GM23338 (cell line): ENCODE data around the gene DEFB126.

Experiments used
- CREB1 ChIP-seq: fragments of 250-450 bp; sonication (Bioruptor Pico); IDR thresholded peaks from 2 replicates; pipeline ENCODE4 v1.5.0; 2020; ENCODE audit warnings: low read depth, mild to moderate bottlenecking, moderate library complexity
- CTCF ChIP-seq, 2 experiments: fragments of 200-600 bp in 1 of 2; sonication (generic) in 1 of 2; conservative IDR thresholded peaks; 2 replicates each; pipeline versions ENCODE4 v1.5.1 to v1.6.1; 2016 to 2017; ENCODE audit warnings: antibody characterized with exemption in 2 of 2, low read depth in 2 of 2, mild to moderate bottlenecking in 2 of 2, moderate library complexity in 1 of 2
- EZH2 ChIP-seq: fragments of 200-600 bp; sonication (generic); IDR thresholded peaks from one replicate; pipeline ENCODE4 v1.8.0; 2017; ENCODE audit warnings: antibody characterized with exemption, mild to moderate bottlenecking, low read depth; ENCODE audit not compliant: unreplicated experiment
- EZH2phosphoT487 ChIP-seq: fragments of 200-600 bp; sonication (generic); IDR thresholded peaks from one replicate; pipeline ENCODE4 v1.8.1; 2018; ENCODE audit warnings: antibody characterized with exemption; ENCODE audit not compliant: unreplicated experiment
- JUNB ChIP-seq: IDR thresholded peaks from one replicate; pipeline ENCODE4 v1.6.1; 2016; ENCODE audit warnings: antibody characterized with exemption; ENCODE audit not compliant: unreplicated experiment
- POLR2AphosphoS5 ChIP-seq: IDR thresholded peaks from 2 replicates; pipeline ENCODE4 v1.6.1; 2016; ENCODE audit warnings: antibody characterized with exemption, low read depth
- STAT1 ChIP-seq: IDR thresholded peaks from one replicate; pipeline ENCODE4 v1.6.1; 2016; ENCODE audit warnings: antibody characterized with exemption; ENCODE audit not compliant: unreplicated experiment
- ZNF331 ChIP-seq: fragments of 250-450 bp; sonication (Bioruptor Pico); IDR thresholded peaks from 2 replicates; pipeline ENCODE4 v1.5.0; 2020; ENCODE audit warnings: low read depth, mild to moderate bottlenecking, moderate library complexity
- TF ChIP-seq, protein P1 (sequence below): IDR thresholded peaks from one replicate; pipeline ENCODE4 v1.6.1; 2018; ENCODE audit warnings: antibody characterized with exemption; ENCODE audit not compliant: unreplicated experiment

GRCh38 chr20:184288-184687 lies 41.9 kb downstream of the DEFB126 start:
- TF ChIP-seq CTCF (conservative IDR thresholded peaks at IDR 0.05; ENCODE audit: low read depth in 2 of 2) (no peak), EZH2 (no peak), EZH2phosphoT487 (no peak), POLR2AphosphoS5 (no peak), JUNB (no peak), CREB1 (CRISPR knock-in tag) (no peak), STAT1 (no peak), ZNF331 (CRISPR knock-in tag) (no peak)
- TF ChIP-seq, protein P1, sequence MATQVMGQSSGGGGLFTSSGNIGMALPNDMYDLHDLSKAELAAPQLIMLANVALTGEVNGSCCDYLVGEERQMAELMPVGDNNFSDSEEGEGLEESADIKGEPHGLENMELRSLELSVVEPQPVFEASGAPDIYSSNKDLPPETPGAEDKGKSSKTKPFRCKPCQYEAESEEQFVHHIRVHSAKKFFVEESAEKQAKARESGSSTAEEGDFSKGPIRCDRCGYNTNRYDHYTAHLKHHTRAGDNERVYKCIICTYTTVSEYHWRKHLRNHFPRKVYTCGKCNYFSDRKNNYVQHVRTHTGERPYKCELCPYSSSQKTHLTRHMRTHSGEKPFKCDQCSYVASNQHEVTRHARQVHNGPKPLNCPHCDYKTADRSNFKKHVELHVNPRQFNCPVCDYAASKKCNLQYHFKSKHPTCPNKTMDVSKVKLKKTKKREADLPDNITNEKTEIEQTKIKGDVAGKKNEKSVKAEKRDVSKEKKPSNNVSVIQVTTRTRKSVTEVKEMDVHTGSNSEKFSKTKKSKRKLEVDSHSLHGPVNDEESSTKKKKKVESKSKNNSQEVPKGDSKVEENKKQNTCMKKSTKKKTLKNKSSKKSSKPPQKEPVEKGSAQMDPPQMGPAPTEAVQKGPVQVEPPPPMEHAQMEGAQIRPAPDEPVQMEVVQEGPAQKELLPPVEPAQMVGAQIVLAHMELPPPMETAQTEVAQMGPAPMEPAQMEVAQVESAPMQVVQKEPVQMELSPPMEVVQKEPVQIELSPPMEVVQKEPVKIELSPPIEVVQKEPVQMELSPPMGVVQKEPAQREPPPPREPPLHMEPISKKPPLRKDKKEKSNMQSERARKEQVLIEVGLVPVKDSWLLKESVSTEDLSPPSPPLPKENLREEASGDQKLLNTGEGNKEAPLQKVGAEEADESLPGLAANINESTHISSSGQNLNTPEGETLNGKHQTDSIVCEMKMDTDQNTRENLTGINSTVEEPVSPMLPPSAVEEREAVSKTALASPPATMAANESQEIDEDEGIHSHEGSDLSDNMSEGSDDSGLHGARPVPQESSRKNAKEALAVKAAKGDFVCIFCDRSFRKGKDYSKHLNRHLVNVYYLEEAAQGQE, result no peak
